K562 (cell line): Measurements from ENCODE around the gene MROH2B.

Experiments used
- ELK1 ChIP-seq: sonication (generic); formaldehyde crosslinking; IDR thresholded peaks from 2 replicates; pipeline ENCODE4 v1.8.1; 2022; ENCODE audit warnings: missing genetic modification reagents
- POLR2AphosphoS2 ChIP-seq: IDR thresholded peaks from 2 replicates; pipeline ENCODE4 v1.6.1; 2012; ENCODE audit warnings: low read length, improper control_type of control experiment
- SUPT5H ChIP-seq: fragments of 450-650 bp; IDR thresholded peaks from 2 replicates; pipeline ENCODE4 v1.6.1; 2016

- TF ChIP-seq SUPT5H (no peak), POLR2AphosphoS2 (no peak), ELK1 (CRISPR knock-in tag) (no peak)
Measured at GRCh38 chr5:41083306-41083705, 12.2 kb upstream of the MROH2B start.
